ENCODE results near the gene PLET1.
"Not testable (repeated sequence)": the region's sequence is repeated elsewhere in the genome, so short reads cannot be mapped to it uniquely, and the experiment has no call there.

PLET1 gene

GRCh38 chr11:112210890-112211289 is 49.8 kb downstream of the PLET1 start:
- no peak for DNase-seq

GRCh38 chr11:112206071-112206470 is 54.6 kb downstream of the PLET1 start:
- DNase-seq = no peak

GRCh38 chr11:112200252-112200651 is 60.4 kb downstream of the PLET1 start:
- DNase-seq = no peak

GRCh38 chr11:112199101-112199500 is 61.6 kb downstream of the PLET1 start:
- not testable (repeated sequence) for DNase-seq
